Vagina (tissue), 2 donors: ENCODE results near the gene THAP2. TPM values are rescaled to one million over a fixed set of nuclear protein-coding genes. Genes with fewer than 3 reads are reported as not detected.
A peak's percentile ranks its signal among the peaks of the same experiment; 100 is the strongest.

Experiments
- DNase-seq, 2 donors: peaks; one replicate each; pipeline ENCODE4 v3.0.0-alpha.2; 2017; ENCODE audit errors: extremely low spot score in 2 of 2
- H3K27ac ChIP-seq: fragments of 200-600 bp; sonication (generic); one replicate; pipeline ENCODE4 v1.5.1; 2019
- H3K27me3 ChIP-seq: fragments of 200-600 bp; sonication (generic); one replicate; pipeline ENCODE4 v1.5.1; 2019
- H3K36me3 ChIP-seq, 2 donors: fragments of 200-600 bp; sonication (generic); one replicate each; pipeline ENCODE4 v1.5.1; 2017 to 2019
- H3K4me1 ChIP-seq: fragments of 200-600 bp; sonication (generic); one replicate; pipeline ENCODE4 v1.5.1; 2019
- H3K4me3 ChIP-seq, 2 donors: fragments of 200-600 bp; sonication (generic); 1 replicate in 1 of 2; 2 replicates in 1 of 2; pipeline ENCODE4 v1.5.1; 2016 to 2019
- H3K9me3 ChIP-seq: fragments of 200-600 bp; sonication (generic); one replicate; pipeline ENCODE4 v1.5.1; 2019
- CTCF ChIP-seq, 3 experiments: fragments of 450-650 bp in 2 of 3; fragments of 200-600 bp in 1 of 3; sonication (generic) in 1 of 3; IDR thresholded peaks; one replicate each; pipeline ENCODE4 v1.5.1; 2017 to 2019; ENCODE audit warnings: antibody characterized with exemption in 3 of 3, mild to moderate bottlenecking in 2 of 3, moderate library complexity in 2 of 3
- POLR2A ChIP-seq, 2 donors: fragments of 450-650 bp; IDR thresholded peaks; one replicate each; pipeline ENCODE4 v1.6.1; 2017; ENCODE audit warnings: antibody characterized with exemption in 2 of 2, mild to moderate bottlenecking in 2 of 2, moderate library complexity in 2 of 2
- POLR2AphosphoS5 ChIP-seq, 2 donors: sonication (generic); formaldehyde crosslinking; IDR thresholded peaks; one replicate each; pipeline ENCODE4 v1.9.0; 2017; ENCODE audit warnings: antibody characterized with exemption in 2 of 2, mild to moderate bottlenecking in 2 of 2, low read depth in 1 of 2; ENCODE audit not compliant: insufficient read depth in 1 of 2
- intact Hi-C: fragments of 100-400 bp; cut with DNase I; formaldehyde crosslinking; loops from one replicate; pipeline ENCODE4 v1.15.1; 2023
- total RNA-seq: library from RNA; depleted of rRNA; stranded (reverse); fragments of >200 nt; gene quantifications from one replicate; pipeline ENCODE4 v1.2.3, GENCODE V29; 2016

THAP2 gene
- total RNA-seq, 1 donor from 2014 or later: 4.7 TPM

- intact Hi-C loops: loop anchor here (10.0 kb wide), 1 partner anchor 90 kb away; the partner anchor contains the start of gene RAB21
- TF ChIP-seq POLR2AphosphoS5 (IDR thresholded peaks at IDR 0.05; ENCODE audit: insufficient read depth in 1 of 2, low read depth in 1 of 2): no peak
- no peak for TF ChIP-seq CTCF (IDR thresholded peaks at IDR 0.05)
- no peak for TF ChIP-seq POLR2A (IDR thresholded peaks at IDR 0.05)
- Histone ChIP-seq H3K4me1 (peaks cover 40% of the 10 kb centered on the region), H3K27ac (peak overlapping the region; percentile 94), H3K27me3 (no peaks in the 10 kb centered on the region), H3K9me3 (no peaks in the 10 kb centered on the region), H3K36me3 (peaks cover 0 to 5% of the 10 kb centered on the region in 2 donors), H3K4me3 (peak overlapping the region; percentile 82 to 96)
- DNase-seq: no peak
Measured at GRCh38 chr12:71664411-71665089, 449 bp downstream of the THAP2 start.

GRCh38 chr12:71665090-71665463 is 976 bp downstream of the THAP2 start:
- Histone ChIP-seq H3K36me3 (peaks cover 0 to under 1% of the 10 kb centered on the region in 2 donors), H3K27me3 (no peaks in the 10 kb centered on the region), H3K4me1 (peaks cover 35% of the 10 kb centered on the region), H3K4me3 (peak overlapping the region; percentile 82 to 96), H3K9me3 (no peaks in the 10 kb centered on the region), H3K27ac (peak overlapping the region; percentile 94)
- no peak for DNase-seq
- intact Hi-C loops: loop anchor here (10.0 kb wide), 1 partner anchor 90 kb away; the partner anchor contains the start of gene RAB21
- no peak for TF ChIP-seq POLR2AphosphoS5 (IDR thresholded peaks at IDR 0.05; ENCODE audit: insufficient read depth in 1 of 2, low read depth in 1 of 2)
- TF ChIP-seq CTCF (IDR thresholded peaks at IDR 0.05): no peak
- TF ChIP-seq POLR2A (IDR thresholded peaks at IDR 0.05): no peak

- Histone ChIP-seq H3K4me3 (no peak overlapping the region), H3K4me1 (peaks cover 23% of the 10 kb centered on the region), H3K27ac (no peak overlapping the region), H3K9me3 (no peaks in the 10 kb centered on the region), H3K27me3 (no peaks in the 10 kb centered on the region), H3K36me3 (no peaks in the 10 kb centered on the region)
- no peak for DNase-seq
- TF ChIP-seq CTCF (IDR thresholded peaks at IDR 0.05) (no peak), POLR2A (IDR thresholded peaks at IDR 0.05) (no peak), POLR2AphosphoS5 (IDR thresholded peaks at IDR 0.05; ENCODE audit: insufficient read depth in 1 of 2, low read depth in 1 of 2) (no peak)
- intact Hi-C loops: loop anchor here (10.0 kb wide), 1 partner anchor 89 kb away; the partner anchor contains the start of gene RAB21
Measured at GRCh38 chr12:71666259-71666658, 2.2 kb downstream of the THAP2 start.

GRCh38 chr12:71671311-71671710 is 7.2 kb downstream of the THAP2 start:
- intact Hi-C loops: no loop called here
- no peak overlapping the region for H3K4me3 ChIP-seq

More at GRCh38 chr12:71671311-71671710, 7.2 kb downstream of the THAP2 start:
- Histone ChIP-seq H3K4me1 (no peaks in the 10 kb centered on the region), H3K9me3 (no peaks in the 10 kb centered on the region), H3K36me3 (peaks cover 0 to 4% of the 10 kb centered on the region in 2 donors), H3K27ac (no peak overlapping the region), H3K27me3 (no peaks in the 10 kb centered on the region)
- no peak for DNase-seq
- no peak for TF ChIP-seq CTCF (IDR thresholded peaks at IDR 0.05)
